HEK293 (cell line): ENCODE data around the gene CDCA4.
A peak's percentile ranks its signal among the peaks of the same experiment; 100 is the strongest.

Experiments used
- CTCF ChIA-PET: fragments of 350-600 bp; formaldehyde crosslinking; extraction: SDS; loops from one replicate; lab custom pipeline; 2021; ENCODE audit warnings: antibody characterized with exemption; lab: Yijun Ruan, JAX
- POLR2A ChIA-PET: fragments of 300-600 bp; formaldehyde crosslinking; extraction: SDS; loops from one replicate; lab custom pipeline; 2020; ENCODE audit warnings: antibody characterized with exemption, inconsistent platforms; lab: Yijun Ruan, JAX
- H3K27ac ChIP-seq: fragments of 200-500 bp; sonication (Bioruptor generic); 2 replicates; pipeline ENCODE4 v1.5.1; 2014; ENCODE audit warnings: low read depth, low read length, control low read depth, inconsistent platforms; ENCODE audit errors: extremely low read depth
- H3K36me3 ChIP-seq, 2 experiments: fragments of 200-500 bp in 1 of 2; sonication (Bioruptor generic) in 1 of 2; 1 replicate in 1 of 2; 2 replicates in 1 of 2; pipeline ENCODE4 v1.5.1; 2014 to 2017; ENCODE audit warnings: inconsistent platforms in 2 of 2, low read length in 2 of 2; ENCODE audit not compliant: control insufficient read depth in 2 of 2, insufficient read depth in 1 of 2
- H3K4me1 ChIP-seq: fragments of 200-500 bp; sonication (Bioruptor generic); 2 replicates; pipeline ENCODE4 v1.5.1; 2014; ENCODE audit warnings: mild to moderate bottlenecking, low read length, inconsistent platforms; ENCODE audit not compliant: control insufficient read depth, insufficient read depth
- H3K4me3 ChIP-seq: 2 replicates; pipeline ENCODE4 v1.5.1; 2011; ENCODE audit warnings: low read depth, mild to moderate bottlenecking, control low read depth, low read length, moderate library complexity
- H3K9me3 ChIP-seq: fragments of 200-500 bp; sonication (Bioruptor generic); 2 replicates; pipeline ENCODE4 v1.5.1; 2014; ENCODE audit warnings: low read depth, low read length, inconsistent platforms; ENCODE audit not compliant: control insufficient read depth, insufficient read depth
- EGR2 ChIP-seq: fragments of 450-650 bp; formaldehyde crosslinking; IDR thresholded peaks from 2 replicates; pipeline ENCODE4 v1.5.1; 2016; ENCODE audit warnings: low read depth, missing biosample characterization, missing genetic modification characterization
- GLIS1 ChIP-seq: fragments of 450-650 bp; formaldehyde crosslinking; IDR thresholded peaks from 2 replicates; pipeline ENCODE4 v1.5.1; 2016; ENCODE audit warnings: missing biosample characterization, missing genetic modification characterization
- KLF1 ChIP-seq: fragments of 450-650 bp; formaldehyde crosslinking; IDR thresholded peaks from 2 replicates; pipeline ENCODE4 v1.5.1; 2016; ENCODE audit warnings: missing biosample characterization, missing genetic modification characterization
- KLF17 ChIP-seq: fragments of 450-650 bp; formaldehyde crosslinking; IDR thresholded peaks from 2 replicates; pipeline ENCODE4 v1.5.1; 2016; ENCODE audit warnings: missing biosample characterization, missing genetic modification characterization
- PATZ1 ChIP-seq: fragments of 450-650 bp; formaldehyde crosslinking; IDR thresholded peaks from 2 replicates; pipeline ENCODE4 v1.5.1; 2016; ENCODE audit warnings: missing biosample characterization, missing genetic modification characterization
- PBX3 ChIP-seq: sonication (generic); formaldehyde crosslinking; IDR thresholded peaks from 2 replicates; pipeline ENCODE4 v1.8.1; 2022; ENCODE audit warnings: mild to moderate bottlenecking, moderate library complexity, missing genetic modification reagents
- SP2 ChIP-seq: fragments of 450-650 bp; formaldehyde crosslinking; IDR thresholded peaks from 2 replicates; pipeline ENCODE4 v1.5.1; 2016; ENCODE audit warnings: missing biosample characterization, missing genetic modification characterization
- SP3 ChIP-seq: fragments of 450-650 bp; formaldehyde crosslinking; IDR thresholded peaks from 2 replicates; pipeline ENCODE4 v1.5.1; 2016; ENCODE audit warnings: missing biosample characterization, missing genetic modification characterization
- SP7 ChIP-seq: fragments of 450-650 bp; formaldehyde crosslinking; IDR thresholded peaks from 2 replicates; pipeline ENCODE4 v1.5.1; 2016; ENCODE audit warnings: missing biosample characterization, missing genetic modification characterization
- ZBTB8A ChIP-seq: fragments of 450-650 bp; formaldehyde crosslinking; IDR thresholded peaks from 2 replicates; pipeline ENCODE4 v1.5.1; 2016; ENCODE audit warnings: missing biosample characterization, missing genetic modification characterization
- ZEB2 ChIP-seq: fragments of 450-650 bp; formaldehyde crosslinking; IDR thresholded peaks from 2 replicates; pipeline ENCODE4 v1.5.1; 2016; ENCODE audit warnings: missing biosample characterization, missing genetic modification characterization
- ZFHX2 ChIP-seq: fragments of 450-650 bp; formaldehyde crosslinking; conservative IDR thresholded peaks from 2 replicates; pipeline ENCODE4 v1.5.1; 2016; ENCODE audit warnings: missing biosample characterization, missing genetic modification characterization
- ZFP69B ChIP-seq: fragments of 450-650 bp; formaldehyde crosslinking; IDR thresholded peaks from 2 replicates; pipeline ENCODE4 v1.5.1; 2016; ENCODE audit warnings: missing biosample characterization, missing genetic modification characterization
- ZIC2 ChIP-seq: fragments of 450-650 bp; formaldehyde crosslinking; IDR thresholded peaks from 2 replicates; pipeline ENCODE4 v1.5.1; 2016; ENCODE audit warnings: missing biosample characterization, missing genetic modification characterization
- ZNF341 ChIP-seq: fragments of 450-650 bp; formaldehyde crosslinking; IDR thresholded peaks from 2 replicates; pipeline ENCODE4; 2016; ENCODE audit warnings: low read depth, missing biosample characterization, missing genetic modification characterization
- ZNF449 ChIP-seq: fragments of 450-650 bp; formaldehyde crosslinking; IDR thresholded peaks from 2 replicates; pipeline ENCODE4 v1.5.1; 2017; ENCODE audit warnings: missing biosample characterization, mild to moderate bottlenecking, missing genetic modification characterization, moderate library complexity
- ZNF488 ChIP-seq: fragments of 450-650 bp; formaldehyde crosslinking; IDR thresholded peaks from 2 replicates; pipeline ENCODE4 v1.5.1; 2016; ENCODE audit warnings: missing biosample characterization, missing genetic modification characterization
- ZNF600 ChIP-seq: fragments of 450-650 bp; formaldehyde crosslinking; IDR thresholded peaks from 2 replicates; pipeline ENCODE4 v1.5.1; 2016; ENCODE audit warnings: missing biosample characterization, missing genetic modification characterization
- ZNF623 ChIP-seq: fragments of 450-650 bp; formaldehyde crosslinking; IDR thresholded peaks from 2 replicates; pipeline ENCODE4 v1.5.1; 2016; ENCODE audit warnings: missing biosample characterization, missing genetic modification characterization
- ZNF692 ChIP-seq: fragments of 450-650 bp; formaldehyde crosslinking; IDR thresholded peaks from 2 replicates; pipeline ENCODE4 v1.5.1; 2016; ENCODE audit warnings: missing biosample characterization, missing genetic modification characterization
- ZNF792 ChIP-seq: fragments of 450-650 bp; formaldehyde crosslinking; IDR thresholded peaks from 2 replicates; pipeline ENCODE4 v1.5.1; 2016; ENCODE audit warnings: missing biosample characterization, missing genetic modification characterization

CDCA4 gene

GRCh38 chr14:105042813-105043212 is 21.9 kb upstream of the CDCA4 start:
- CTCF ChIA-PET = interaction anchor here (0.6 to 8.3 kb wide), 6 partner anchors 8 to 123 kb away, joined by 3 to 109 read pairs (median 6); no protein-coding TSS in a partner anchor

GRCh38 chr14:105041841-105042765 is 21.2 kb upstream of the CDCA4 start:
- Histone ChIP-seq H3K4me1 (no peaks in the 10 kb centered on the region), H3K36me3 (no peaks in the 10 kb centered on the region), H3K27ac (no peak overlapping the region), H3K4me3 (no peak overlapping the region), H3K9me3 (no peaks in the 10 kb centered on the region)
- POLR2A ChIA-PET = no interaction called here
- CTCF ChIA-PET = interaction anchor here (0.6 to 8.3 kb wide), 4 partner anchors 46 to 88 kb away, joined by 3 to 109 read pairs (median 5); no protein-coding TSS in a partner anchor
- peak; percentile 31; the same call in 1 of the 2 replicates for TF ChIP-seq ZBTB8A (tag by site-specific recombination)
- TF ChIP-seq ZNF341 (tag by site-specific recombination) = peak; percentile 15; the same call in 1 of the 2 replicates
- peak; percentile 49 for TF ChIP-seq GLIS1
- no peak for TF ChIP-seq PBX3
- TF ChIP-seq ZNF792 (tag by site-specific recombination) = no peak
- peak; percentile 51 for TF ChIP-seq SP3 (tag by site-specific recombination)
- 0 out of 2 replicates have a peak, but pooled peaks have one; percentile 58 for TF ChIP-seq ZFP69B (tag by site-specific recombination)
- TF ChIP-seq EGR2 (tag by site-specific recombination) = peak; percentile 92
- TF ChIP-seq SP7 (tag by site-specific recombination) = peak; percentile 78
- peak; percentile 40; the same call in 1 of the 2 replicates for TF ChIP-seq ZNF600
- peak; percentile 98 for TF ChIP-seq KLF17 (tag by site-specific recombination)
- peak; percentile 36; the same call in 1 of the 2 replicates for TF ChIP-seq SP2 (tag by site-specific recombination)
- TF ChIP-seq ZNF449 (tag by site-specific recombination) = no peak
- TF ChIP-seq KLF1 (tag by site-specific recombination) = peak; percentile 98
- no peak for TF ChIP-seq ZNF488 (tag by site-specific recombination)
- no peak for TF ChIP-seq ZNF623 (tag by site-specific recombination)
- TF ChIP-seq ZFHX2 (tag by site-specific recombination) = peak; percentile 94
- peak; percentile 57 for TF ChIP-seq PATZ1 (tag by site-specific recombination)
- no peak for TF ChIP-seq ZEB2
- TF ChIP-seq ZIC2 (tag by site-specific recombination) = no peak

More at GRCh38 chr14:105042813-105043212, 21.9 kb upstream of the CDCA4 start:
- Histone ChIP-seq H3K4me3 (no peak overlapping the region), H3K36me3 (no peaks in the 10 kb centered on the region), H3K9me3 (no peaks in the 10 kb centered on the region), H3K4me1 (no peaks in the 10 kb centered on the region), H3K27ac (no peak overlapping the region)
- TF ChIP-seq ZNF692 (tag by site-specific recombination) (no peak), EGR2 (tag by site-specific recombination) (0 out of 2 replicates have a peak, but pooled peaks have one; percentile 22)
- POLR2A ChIA-PET = interaction anchor here (1.0 to 1.3 kb wide), 2 partner anchors 22 to 65 kb away, joined by 3 to 5 read pairs; partner anchors contain the start of genes AHNAK2 and CDCA4
